Upper lobe of left lung (tissue), 4 donors: ENCODE measurements around the gene SELENOM.

Source experiments
- CTCF ChIP-seq, 6 experiments: fragments of 450-650 bp in 4 of 6; fragments of 200-600 bp in 2 of 6; sonication (generic) in 2 of 6; IDR thresholded peaks; one replicate each; pipeline ENCODE4 v1.5.1; 2016 to 2019; ENCODE audit warnings: antibody characterized with exemption in 6 of 6
- POLR2AphosphoS5 ChIP-seq, 2 donors: sonication (generic); formaldehyde crosslinking; IDR thresholded peaks; one replicate each; pipeline ENCODE4 v1.5.1; 2017; ENCODE audit warnings: antibody characterized with exemption in 2 of 2

- TF ChIP-seq CTCF (IDR thresholded peaks at IDR 0.05) = no peak
- TF ChIP-seq POLR2AphosphoS5 (IDR thresholded peaks at IDR 0.05) = no peak
Measured at GRCh38 chr22:31079095-31079642, 28.2 kb downstream of the SELENOM start.
